ENCODE measurements around the gene ZNF678. TPM values are rescaled to one million over a fixed set of nuclear protein-coding genes. Genes with fewer than 3 reads are reported as not detected.
"Not testable (repeated sequence)": the region's sequence is repeated elsewhere in the genome, so short reads cannot be mapped to it uniquely, and the experiment has no call there.

ZNF678 gene
- total and polyA plus RNA-seq, 2 donors from 2014 or later: 1.3 to 10.0 TPM

- H3K27ac ChIP-seq (ENCODE audit: low read depth in 2 of 2, low read length in 2 of 2): no peak overlapping the region
- peaks cover 0 to 9% (median 2%) of the 10 kb centered on the region in 3 donors for H3K9me3 ChIP-seq (ENCODE audit: control insufficient read depth in 2 of 3, insufficient read depth in 1 of 3, low read length in 3 of 3)
- no peak overlapping the region for H3K9ac ChIP-seq (ENCODE audit: low read length in 3 of 3)
- H3K27me3 ChIP-seq (ENCODE audit: control insufficient read depth, insufficient read depth, low read length): no peaks in the 10 kb centered on the region
- no peak overlapping the region for H3K4me3 ChIP-seq (ENCODE audit: low read length in 3 of 3)
- DNase-seq: no peak
- TF ChIP-seq, protein P1, sequence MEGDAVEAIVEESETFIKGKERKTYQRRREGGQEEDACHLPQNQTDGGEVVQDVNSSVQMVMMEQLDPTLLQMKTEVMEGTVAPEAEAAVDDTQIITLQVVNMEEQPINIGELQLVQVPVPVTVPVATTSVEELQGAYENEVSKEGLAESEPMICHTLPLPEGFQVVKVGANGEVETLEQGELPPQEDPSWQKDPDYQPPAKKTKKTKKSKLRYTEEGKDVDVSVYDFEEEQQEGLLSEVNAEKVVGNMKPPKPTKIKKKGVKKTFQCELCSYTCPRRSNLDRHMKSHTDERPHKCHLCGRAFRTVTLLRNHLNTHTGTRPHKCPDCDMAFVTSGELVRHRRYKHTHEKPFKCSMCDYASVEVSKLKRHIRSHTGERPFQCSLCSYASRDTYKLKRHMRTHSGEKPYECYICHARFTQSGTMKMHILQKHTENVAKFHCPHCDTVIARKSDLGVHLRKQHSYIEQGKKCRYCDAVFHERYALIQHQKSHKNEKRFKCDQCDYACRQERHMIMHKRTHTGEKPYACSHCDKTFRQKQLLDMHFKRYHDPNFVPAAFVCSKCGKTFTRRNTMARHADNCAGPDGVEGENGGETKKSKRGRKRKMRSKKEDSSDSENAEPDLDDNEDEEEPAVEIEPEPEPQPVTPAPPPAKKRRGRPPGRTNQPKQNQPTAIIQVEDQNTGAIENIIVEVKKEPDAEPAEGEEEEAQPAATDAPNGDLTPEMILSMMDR (IDR thresholded peaks at IDR 0.05; ENCODE audit: borderline replicate concordance, extremely low read depth, insufficient read depth): no peak
- intact Hi-C loops (cut with DNase I): no loop called here
- no peaks in the 10 kb centered on the region for H3K4me1 ChIP-seq (ENCODE audit: control insufficient read depth in 2 of 3, insufficient read depth in 2 of 3, low read depth in 1 of 3, low read length in 3 of 3)
- H3K36me3 ChIP-seq (ENCODE audit: control insufficient read depth in 2 of 3, insufficient read depth in 3 of 3, low read length in 3 of 3): no peaks in the 10 kb centered on the region
- no peak for FAIRE-seq
These were observed 144.5 kb downstream of the ZNF678 start for GRCh38 chr1:227707846-227708245.

- TF ChIP-seq, protein P1 (IDR thresholded peaks at IDR 0.05; ENCODE audit: borderline replicate concordance, extremely low read depth, insufficient read depth): no peak
- H3K4me3 ChIP-seq (ENCODE audit: low read length in 3 of 3): no peak overlapping the region
- no peaks in the 10 kb centered on the region for H3K36me3 ChIP-seq (ENCODE audit: control insufficient read depth in 2 of 3, insufficient read depth in 3 of 3, low read length in 3 of 3)
- H3K27ac ChIP-seq (ENCODE audit: low read depth in 2 of 2, low read length in 2 of 2): no peak overlapping the region
- H3K9ac ChIP-seq (ENCODE audit: low read length in 3 of 3): no peak overlapping the region
- intact Hi-C loops (cut with DNase I): no loop called here
- H3K9me3 ChIP-seq (ENCODE audit: control insufficient read depth in 2 of 3, insufficient read depth in 1 of 3, low read length in 3 of 3): peaks cover 0 to 16% (median 2%) of the 10 kb centered on the region in 3 donors
- FAIRE-seq (no peak), DNase-seq (no peak)
- no peaks in the 10 kb centered on the region for H3K4me1 ChIP-seq (ENCODE audit: control insufficient read depth in 2 of 3, insufficient read depth in 2 of 3, low read depth in 1 of 3, low read length in 3 of 3)
- H3K27me3 ChIP-seq (ENCODE audit: control insufficient read depth, insufficient read depth, low read length): no peaks in the 10 kb centered on the region
These were observed 146.1 kb downstream of the ZNF678 start for GRCh38 chr1:227709451-227709850.

- DNase-seq; H3K4me3 ChIP-seq (ENCODE audit: low read length in 3 of 3); H3K4me1 ChIP-seq (ENCODE audit: control insufficient read depth in 2 of 3, insufficient read depth in 2 of 3, low read depth in 1 of 3, low read length in 3 of 3); H3K9ac ChIP-seq (ENCODE audit: low read length in 3 of 3); H3K27me3 ChIP-seq (ENCODE audit: control insufficient read depth, insufficient read depth, low read length); H3K36me3 ChIP-seq (ENCODE audit: control insufficient read depth in 2 of 3, insufficient read depth in 3 of 3, low read length in 3 of 3); FAIRE-seq; H3K27ac ChIP-seq (ENCODE audit: low read depth in 2 of 2, low read length in 2 of 2); intact Hi-C loops (cut with DNase I): not testable (repeated sequence)
- peaks cover 0 to 23% (median 2%) of the 10 kb centered on the region in 3 donors for H3K9me3 ChIP-seq (ENCODE audit: control insufficient read depth in 2 of 3, insufficient read depth in 1 of 3, low read length in 3 of 3)
These were observed 147.1 kb downstream of the ZNF678 start for GRCh38 chr1:227710474-227710873.

GRCh38 chr1:227712648-227713047 lies 149.3 kb downstream of the ZNF678 start:
- Histone ChIP-seq H3K4me3 (ENCODE audit: low read length in 3 of 3) (no peak overlapping the region), H3K9me3 (ENCODE audit: control insufficient read depth in 2 of 3, insufficient read depth in 1 of 3, low read length in 3 of 3) (peaks cover 0 to 24% (median 2%) of the 10 kb centered on the region in 3 donors), H3K27me3 (ENCODE audit: control insufficient read depth, insufficient read depth, low read length) (no peaks in the 10 kb centered on the region), H3K9ac (ENCODE audit: low read length in 3 of 3) (no peak overlapping the region), H3K36me3 (ENCODE audit: control insufficient read depth in 2 of 3, insufficient read depth in 3 of 3, low read length in 3 of 3) (no peaks in the 10 kb centered on the region), H3K27ac (ENCODE audit: low read depth in 2 of 2, low read length in 2 of 2) (no peak overlapping the region), H3K4me1 (ENCODE audit: control insufficient read depth in 2 of 3, insufficient read depth in 2 of 3, low read depth in 1 of 3, low read length in 3 of 3) (no peaks in the 10 kb centered on the region)
- DNase-seq (no peak), FAIRE-seq (no peak)
- intact Hi-C loops (cut with DNase I): no loop called here
- TF ChIP-seq, protein P1 (IDR thresholded peaks at IDR 0.05; ENCODE audit: borderline replicate concordance, extremely low read depth, insufficient read depth): no peak
